HL-60 (cell line): ENCODE measurements around the gene VWA8.
"Not testable (repeated sequence)": the region's sequence is repeated elsewhere in the genome, so short reads cannot be mapped to it uniquely, and the experiment has no call there.

ENCODE experiments used
- DNase-seq, 2 experiments: peaks; one replicate each; pipeline ENCODE4 v3.0.0-alpha.2; 2010 to 2020; ENCODE audit warnings: low read depth in 1 of 2, low spot score in 1 of 2
- H3K27ac ChIP-seq: fragments of 250-450 bp; sonication (Bioruptor Pico); replicated peaks from 2 replicates; pipeline ENCODE4 v1.5.1; 2020; ENCODE audit warnings: mild to moderate bottlenecking, moderate library complexity
- H3K27me3 ChIP-seq: fragments of 250-450 bp; sonication (Bioruptor Pico); 2 replicates; pipeline ENCODE4 v1.5.1; 2021; ENCODE audit warnings: mild to moderate bottlenecking, moderate library complexity; ENCODE audit not compliant: insufficient read depth, poor library complexity, severe bottlenecking
- H3K4me3 ChIP-seq: replicated peaks from 2 replicates; pipeline ENCODE4 v1.5.1; 2011; ENCODE audit warnings: mild to moderate bottlenecking, control low read depth, low read length; ENCODE audit not compliant: insufficient read depth
- GABPA ChIP-seq: IDR thresholded peaks from 2 replicates; pipeline ENCODE4 v1.6.1; 2012; ENCODE audit warnings: low read depth
- POLR2AphosphoS5 ChIP-seq: IDR thresholded peaks from 2 replicates; pipeline ENCODE4 v1.6.1; 2012; ENCODE audit warnings: low read depth
- SPI1 ChIP-seq: IDR thresholded peaks from 2 replicates; pipeline ENCODE4 v1.6.1; 2012; ENCODE audit warnings: low read depth, mild to moderate bottlenecking, borderline replicate concordance
- TF ChIP-seq, protein P1 (sequence below): IDR thresholded peaks from one replicate; pipeline ENCODE4 v1.5.1; 2011; ENCODE audit warnings: low read length, control low read depth, inconsistent platforms; ENCODE audit not compliant: insufficient read depth
- TF ChIP-seq, protein P2 (sequence below): IDR thresholded peaks from 2 replicates; pipeline ENCODE4 v1.6.1; 2012; ENCODE audit warnings: low read depth; ENCODE audit not compliant: insufficient replicate concordance

The VWA8 gene

DNA sequence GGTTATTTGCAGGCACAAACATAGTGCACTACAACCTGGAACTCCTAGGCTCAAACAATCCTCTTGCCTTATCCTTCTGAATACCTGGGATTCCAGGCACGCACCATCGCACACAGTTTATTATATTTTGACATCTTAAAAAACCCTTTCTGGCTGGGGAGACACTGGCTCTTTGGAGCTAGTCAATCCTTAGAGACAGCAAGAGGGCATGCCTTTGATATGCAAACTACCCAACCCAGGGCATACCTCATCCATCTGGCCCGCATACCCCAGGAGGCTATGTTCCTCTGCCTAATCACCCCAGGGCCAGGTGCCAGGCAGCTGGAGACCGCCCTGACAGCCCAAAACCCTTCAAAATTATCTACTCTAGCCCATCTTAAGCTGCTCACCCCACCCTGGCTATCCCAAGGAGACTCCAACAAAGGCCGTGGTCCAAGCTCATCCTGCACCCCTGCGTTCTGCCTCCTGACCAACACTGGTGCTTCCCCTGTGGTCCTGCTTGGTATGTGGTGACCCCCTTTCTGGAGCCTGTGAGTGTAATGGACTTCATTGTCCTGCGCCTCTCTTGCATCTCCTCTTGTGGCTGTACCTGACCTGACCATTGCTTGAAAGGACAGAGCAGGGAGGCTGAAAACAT lies 417.1 kb downstream of the VWA8 start:
- TF ChIP-seq SPI1 (no peak), GABPA (no peak), POLR2AphosphoS5 (no peak)
- TF ChIP-seq, protein P1, sequence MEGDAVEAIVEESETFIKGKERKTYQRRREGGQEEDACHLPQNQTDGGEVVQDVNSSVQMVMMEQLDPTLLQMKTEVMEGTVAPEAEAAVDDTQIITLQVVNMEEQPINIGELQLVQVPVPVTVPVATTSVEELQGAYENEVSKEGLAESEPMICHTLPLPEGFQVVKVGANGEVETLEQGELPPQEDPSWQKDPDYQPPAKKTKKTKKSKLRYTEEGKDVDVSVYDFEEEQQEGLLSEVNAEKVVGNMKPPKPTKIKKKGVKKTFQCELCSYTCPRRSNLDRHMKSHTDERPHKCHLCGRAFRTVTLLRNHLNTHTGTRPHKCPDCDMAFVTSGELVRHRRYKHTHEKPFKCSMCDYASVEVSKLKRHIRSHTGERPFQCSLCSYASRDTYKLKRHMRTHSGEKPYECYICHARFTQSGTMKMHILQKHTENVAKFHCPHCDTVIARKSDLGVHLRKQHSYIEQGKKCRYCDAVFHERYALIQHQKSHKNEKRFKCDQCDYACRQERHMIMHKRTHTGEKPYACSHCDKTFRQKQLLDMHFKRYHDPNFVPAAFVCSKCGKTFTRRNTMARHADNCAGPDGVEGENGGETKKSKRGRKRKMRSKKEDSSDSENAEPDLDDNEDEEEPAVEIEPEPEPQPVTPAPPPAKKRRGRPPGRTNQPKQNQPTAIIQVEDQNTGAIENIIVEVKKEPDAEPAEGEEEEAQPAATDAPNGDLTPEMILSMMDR = no peak
- TF ChIP-seq, protein P2, sequence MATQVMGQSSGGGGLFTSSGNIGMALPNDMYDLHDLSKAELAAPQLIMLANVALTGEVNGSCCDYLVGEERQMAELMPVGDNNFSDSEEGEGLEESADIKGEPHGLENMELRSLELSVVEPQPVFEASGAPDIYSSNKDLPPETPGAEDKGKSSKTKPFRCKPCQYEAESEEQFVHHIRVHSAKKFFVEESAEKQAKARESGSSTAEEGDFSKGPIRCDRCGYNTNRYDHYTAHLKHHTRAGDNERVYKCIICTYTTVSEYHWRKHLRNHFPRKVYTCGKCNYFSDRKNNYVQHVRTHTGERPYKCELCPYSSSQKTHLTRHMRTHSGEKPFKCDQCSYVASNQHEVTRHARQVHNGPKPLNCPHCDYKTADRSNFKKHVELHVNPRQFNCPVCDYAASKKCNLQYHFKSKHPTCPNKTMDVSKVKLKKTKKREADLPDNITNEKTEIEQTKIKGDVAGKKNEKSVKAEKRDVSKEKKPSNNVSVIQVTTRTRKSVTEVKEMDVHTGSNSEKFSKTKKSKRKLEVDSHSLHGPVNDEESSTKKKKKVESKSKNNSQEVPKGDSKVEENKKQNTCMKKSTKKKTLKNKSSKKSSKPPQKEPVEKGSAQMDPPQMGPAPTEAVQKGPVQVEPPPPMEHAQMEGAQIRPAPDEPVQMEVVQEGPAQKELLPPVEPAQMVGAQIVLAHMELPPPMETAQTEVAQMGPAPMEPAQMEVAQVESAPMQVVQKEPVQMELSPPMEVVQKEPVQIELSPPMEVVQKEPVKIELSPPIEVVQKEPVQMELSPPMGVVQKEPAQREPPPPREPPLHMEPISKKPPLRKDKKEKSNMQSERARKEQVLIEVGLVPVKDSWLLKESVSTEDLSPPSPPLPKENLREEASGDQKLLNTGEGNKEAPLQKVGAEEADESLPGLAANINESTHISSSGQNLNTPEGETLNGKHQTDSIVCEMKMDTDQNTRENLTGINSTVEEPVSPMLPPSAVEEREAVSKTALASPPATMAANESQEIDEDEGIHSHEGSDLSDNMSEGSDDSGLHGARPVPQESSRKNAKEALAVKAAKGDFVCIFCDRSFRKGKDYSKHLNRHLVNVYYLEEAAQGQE = no peak
- no peak overlapping the region for H3K4me3 ChIP-seq
- H3K27me3 ChIP-seq = no peaks in the 10 kb centered on the region
- DNase-seq = no peak
- H3K27ac ChIP-seq = no peak overlapping the region

DNA sequence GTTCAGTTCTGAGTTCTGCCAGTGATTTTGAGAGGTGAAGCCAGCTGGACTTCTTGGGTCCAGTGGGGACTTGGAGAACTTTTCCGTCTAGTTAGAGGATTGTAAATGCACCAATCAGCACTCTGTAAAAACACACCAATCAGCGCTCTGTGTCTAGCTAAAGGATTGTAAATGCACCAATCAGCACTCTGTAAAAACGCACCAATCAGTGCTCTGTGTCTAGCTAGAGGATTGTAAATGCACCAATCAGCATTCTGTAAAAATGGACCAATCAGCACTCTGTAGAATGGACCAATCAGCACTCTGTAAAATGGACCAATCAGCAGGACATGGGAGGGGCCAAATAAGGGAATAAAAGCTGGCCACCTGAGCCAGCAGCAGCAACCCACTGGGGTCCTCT lies 418.1 kb downstream of the VWA8 start:
- H3K27ac ChIP-seq, H3K4me3 ChIP-seq, H3K27me3 ChIP-seq, DNase-seq: not testable (repeated sequence)

DNA sequence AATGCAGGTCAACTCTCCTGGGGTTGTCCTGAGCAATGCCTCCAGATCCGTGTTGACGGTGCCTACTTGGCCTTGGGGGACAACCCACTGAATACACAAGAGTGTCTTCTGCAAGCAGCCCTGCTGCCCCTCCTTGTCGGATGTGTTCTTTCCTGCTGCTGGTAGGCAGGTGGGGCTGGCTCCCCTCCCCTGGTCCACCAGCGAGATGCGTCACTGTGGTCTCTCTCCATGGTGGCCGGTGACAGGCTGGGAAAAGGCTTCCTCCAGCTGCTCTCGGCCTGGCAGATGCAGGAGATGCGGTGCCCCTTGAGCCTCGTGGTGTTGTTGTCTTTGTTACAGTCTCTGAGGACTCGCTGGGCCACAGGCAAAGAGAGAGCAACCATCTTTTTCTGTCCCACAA lies 418.6 kb downstream of the VWA8 start:
- no peak for TF ChIP-seq GABPA
- TF ChIP-seq, protein P2 = no peak
- TF ChIP-seq, protein P1 = no peak
- no peak for TF ChIP-seq POLR2AphosphoS5
- TF ChIP-seq SPI1 = no peak
- DNase-seq = no peak
- H3K27ac ChIP-seq = no peak overlapping the region
- no peak overlapping the region for H3K4me3 ChIP-seq
- H3K27me3 ChIP-seq = no peaks in the 10 kb centered on the region

DNA sequence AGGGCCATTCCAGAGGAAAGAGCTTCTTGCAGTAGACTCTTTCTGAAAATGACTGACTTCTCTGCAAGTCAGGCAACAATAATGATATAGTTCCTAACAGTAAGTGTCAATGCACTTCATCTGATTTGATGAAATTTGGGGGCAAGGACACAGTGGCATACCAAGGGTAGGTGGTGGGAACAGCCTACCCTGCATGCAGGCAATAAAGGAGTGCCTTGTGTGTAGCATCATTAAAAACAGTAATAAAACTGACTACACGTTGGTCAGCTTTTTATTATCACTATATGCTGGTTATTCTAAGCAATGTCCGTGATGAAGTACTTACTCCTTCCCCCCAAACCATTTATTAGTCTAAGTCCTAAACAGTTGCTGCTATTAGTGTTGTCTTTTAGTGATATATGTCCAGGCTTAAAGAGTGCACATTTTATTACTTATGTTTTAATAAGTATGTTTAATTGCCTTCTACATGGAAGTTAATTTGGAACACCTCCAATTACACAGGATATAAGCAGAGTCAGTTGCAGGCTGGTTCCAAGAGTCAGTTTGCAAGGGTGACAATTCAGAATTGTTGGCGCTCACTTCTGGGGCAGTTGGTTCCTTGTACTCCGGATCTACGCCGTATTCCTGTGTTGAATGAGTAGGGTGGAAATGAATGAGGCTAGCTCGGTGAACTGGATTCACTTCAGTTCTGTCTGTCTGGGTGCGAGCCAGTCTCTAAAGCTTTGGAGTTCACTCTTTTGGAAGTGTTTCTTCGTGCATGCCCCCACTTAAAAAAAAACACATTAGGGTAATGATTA lies 419.6 kb downstream of the VWA8 start:
- H3K27ac ChIP-seq = no peak overlapping the region
- no peak overlapping the region for H3K4me3 ChIP-seq
- TF ChIP-seq POLR2AphosphoS5 (no peak), SPI1 (no peak), GABPA (no peak)
- TF ChIP-seq, protein P1 = no peak
- TF ChIP-seq, protein P2 = no peak
- DNase-seq = no peak
- H3K27me3 ChIP-seq = no peaks in the 10 kb centered on the region

DNA sequence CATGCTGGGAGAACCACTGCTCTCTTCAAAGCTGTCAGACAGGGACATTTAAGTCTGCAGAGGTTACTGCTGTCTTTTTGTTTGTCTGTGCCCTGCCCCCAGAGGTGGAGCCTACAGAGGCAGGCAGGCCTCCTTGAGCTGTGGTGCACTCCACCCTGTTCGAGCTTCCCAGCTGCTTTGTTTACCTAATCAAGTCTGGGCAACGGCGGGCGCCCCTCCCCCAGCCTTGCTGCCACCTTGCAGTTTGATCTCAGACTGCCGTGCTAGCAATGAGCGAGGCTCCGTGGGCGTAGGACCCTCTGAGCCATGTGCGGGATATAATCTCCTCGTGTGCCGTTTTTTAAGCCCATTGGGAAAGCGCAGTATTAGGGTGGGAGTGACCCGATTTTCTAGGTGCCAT lies 420.7 kb downstream of the VWA8 start:
- H3K4me3 ChIP-seq, H3K27me3 ChIP-seq, H3K27ac ChIP-seq, DNase-seq: not testable (repeated sequence)
